ENCODE results near the gene TAP2. TPM values are rescaled to one million over a fixed set of nuclear protein-coding genes. Genes with fewer than 3 reads are reported as not detected.
"Not testable (repeated sequence)": the region's sequence is repeated elsewhere in the genome, so short reads cannot be mapped to it uniquely, and the experiment has no call there.

The TAP2 gene
- total and polyA plus RNA-seq, 8 donors, result 5.0 to 23.1 (median 12.2) TPM

DNA sequence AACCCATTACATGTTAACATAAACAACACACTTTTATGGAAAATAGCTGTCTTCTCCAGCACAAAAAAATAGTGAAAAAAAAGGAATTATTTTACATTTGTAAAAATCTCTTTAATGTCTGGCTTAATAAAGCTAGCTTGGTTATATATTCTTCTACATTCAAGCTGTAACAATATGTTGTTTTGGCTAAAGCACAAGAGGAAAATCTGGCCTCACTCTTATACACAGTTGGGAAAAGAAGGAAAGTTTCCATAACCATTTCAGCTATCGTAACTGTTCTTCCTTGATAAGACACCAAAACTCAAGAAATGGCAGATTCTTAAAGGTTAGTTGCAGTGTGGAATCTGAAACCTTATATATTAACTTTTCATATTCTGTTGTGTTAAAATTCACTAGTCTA is 29.4 kb downstream of the TAP2 start:
- Histone ChIP-seq H3K4me3 (no peak overlapping the region), H3K27ac (no peak overlapping the region), H3K27me3 (no peaks in the 10 kb centered on the region), H3K9me3 (no peaks in the 10 kb centered on the region), H3K36me3 (no peaks in the 10 kb centered on the region), H3K4me1 (no peaks in the 10 kb centered on the region)
- FAIRE-seq (no peak), ATAC-seq (no peak), DNase-seq (no peak)
- intact Hi-C loops (cut with DNase I), result no loop called here
- no peak for TF ChIP-seq CTCF (IDR thresholded peaks at IDR 0.05)
- 0 to 40% methylated on average over 1 of the region's 1 CpG for WGBS, 2 donors

GRCh38 chr6:32807020-32807580 is 31.4 kb downstream of the TAP2 start:
- Histone ChIP-seq H3K27ac (no peak overlapping the region), H3K27me3 (no peaks in the 10 kb centered on the region), H3K4me3 (no peak overlapping the region), H3K4me1 (no peaks in the 10 kb centered on the region), H3K9me3 (no peaks in the 10 kb centered on the region), H3K36me3 (no peaks in the 10 kb centered on the region)
- intact Hi-C loops (cut with DNase I), result no loop called here
- DNase-seq, result no peak
- 69 to 71% methylated on average over 5 of the region's 5 CpGs for WGBS, 2 donors
- no peak for TF ChIP-seq CTCF (IDR thresholded peaks at IDR 0.05)
- no peak for ATAC-seq
- no peak for FAIRE-seq

- H3K36me3 ChIP-seq; H3K4me1 ChIP-seq; ATAC-seq; H3K4me3 ChIP-seq; H3K27me3 ChIP-seq; DNase-seq; intact Hi-C loops (cut with DNase I); H3K27ac ChIP-seq; H3K9me3 ChIP-seq; FAIRE-seq: not testable (repeated sequence)
Observed at GRCh38 chr6:32805404-32805803, 33.1 kb downstream of the TAP2 start.

DNA sequence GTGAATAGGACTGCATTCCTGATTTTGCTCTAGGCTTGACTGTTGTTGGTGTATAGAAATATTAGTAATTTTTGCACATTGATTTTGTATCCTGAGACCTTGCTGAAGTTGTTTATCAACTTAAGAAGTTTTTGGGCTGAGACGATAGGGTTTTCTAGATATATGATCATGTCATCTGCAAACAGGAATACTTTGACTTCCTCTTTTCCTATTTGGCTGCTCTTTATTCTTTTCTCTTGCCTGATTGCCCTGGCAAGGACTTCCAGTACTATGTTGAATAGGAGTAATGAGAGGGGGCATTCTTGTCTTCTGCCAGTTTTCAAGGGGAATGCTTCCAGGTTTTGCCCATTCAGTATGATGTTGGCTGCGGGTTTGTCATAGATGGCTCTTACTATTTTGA is 35.1 kb downstream of the TAP2 start:
- DNase-seq (no peak), FAIRE-seq (no peak), ATAC-seq (no peak)
- 26 to 61% methylated on average over 2 of the region's 2 CpGs for WGBS, 2 donors
- H3K4me1 ChIP-seq, result no peaks in the 10 kb centered on the region
- H3K9me3 ChIP-seq, result no peaks in the 10 kb centered on the region
- peaks cover 0 to 9% (median 0%) of the 10 kb centered on the region in 4 donors for H3K27me3 ChIP-seq
- no peak overlapping the region for H3K4me3 ChIP-seq
- no peaks in the 10 kb centered on the region for H3K36me3 ChIP-seq
- TF ChIP-seq CTCF (IDR thresholded peaks at IDR 0.05), result no peak
- no peak overlapping the region for H3K27ac ChIP-seq
- intact Hi-C loops (cut with DNase I), result no loop called here

GRCh38 chr6:32799740-32800139 is 38.8 kb downstream of the TAP2 start:
- 52 to 74% methylated on average over 3 of the region's 3 CpGs for WGBS, 2 donors
- no peak for TF ChIP-seq CTCF (IDR thresholded peaks at IDR 0.05)
- H3K27ac ChIP-seq, result no peak overlapping the region
- peaks cover 0 to 9% (median 0%) of the 10 kb centered on the region in 4 donors for H3K27me3 ChIP-seq
- ATAC-seq, result no peak
- H3K36me3 ChIP-seq, result no peaks in the 10 kb centered on the region
- no peaks in the 10 kb centered on the region for H3K4me1 ChIP-seq
- FAIRE-seq, result no peak
- intact Hi-C loops (cut with DNase I), result loop anchor here in 2 of 3 donors (5.0 to 10.0 kb wide), 3 partner anchors 375 to 555 kb away; no protein-coding TSS in a partner anchor
- no peak for DNase-seq
- no peaks in the 10 kb centered on the region for H3K9me3 ChIP-seq
- no peak overlapping the region for H3K4me3 ChIP-seq

All from pancreas (tissue), 10 donors.